GM12875 (cell line): ENCODE results near the gene PCSK6.

Experiments
- H3K4me3 ChIP-seq: one replicate; pipeline ENCODE4 v1.5.1; 2011; ENCODE audit warnings: low read depth, low read length, control low read depth
- CTCF ChIP-seq: IDR thresholded peaks from 2 replicates; pipeline ENCODE4 v1.5.1; 2011; ENCODE audit warnings: low read depth, mild to moderate bottlenecking, control low read depth, inconsistent platforms, low read length, moderate library complexity, borderline replicate concordance; ENCODE audit not compliant: insufficient read depth

PCSK6 gene

GRCh38 chr15:101494251-101494796 lies 4.8 kb upstream of the PCSK6 start:
- no peak overlapping the region for H3K4me3 ChIP-seq
- TF ChIP-seq CTCF: no peak

GRCh38 chr15:101492766-101493692 lies 3.5 kb upstream of the PCSK6 start:
- no peak overlapping the region for H3K4me3 ChIP-seq
- no peak for TF ChIP-seq CTCF

GRCh38 chr15:101491734-101492640 lies 2.5 kb upstream of the PCSK6 start:
- no peak overlapping the region for H3K4me3 ChIP-seq
- no peak for TF ChIP-seq CTCF

GRCh38 chr15:101490922-101491733 lies 1.6 kb upstream of the PCSK6 start:
- no peak for TF ChIP-seq CTCF
- H3K4me3 ChIP-seq: no peak overlapping the region

- H3K4me3 ChIP-seq: no peak overlapping the region
- TF ChIP-seq CTCF: no peak
Observed at GRCh38 chr15:101490408-101490891, 943 bp upstream of the PCSK6 start.

- no peak overlapping the region for H3K4me3 ChIP-seq
- TF ChIP-seq CTCF: no peak
Observed at GRCh38 chr15:101489237-101489598, 289 bp downstream of the PCSK6 start.
